ENCODE measurements around the gene UNC5C.

The UNC5C gene

DNA sequence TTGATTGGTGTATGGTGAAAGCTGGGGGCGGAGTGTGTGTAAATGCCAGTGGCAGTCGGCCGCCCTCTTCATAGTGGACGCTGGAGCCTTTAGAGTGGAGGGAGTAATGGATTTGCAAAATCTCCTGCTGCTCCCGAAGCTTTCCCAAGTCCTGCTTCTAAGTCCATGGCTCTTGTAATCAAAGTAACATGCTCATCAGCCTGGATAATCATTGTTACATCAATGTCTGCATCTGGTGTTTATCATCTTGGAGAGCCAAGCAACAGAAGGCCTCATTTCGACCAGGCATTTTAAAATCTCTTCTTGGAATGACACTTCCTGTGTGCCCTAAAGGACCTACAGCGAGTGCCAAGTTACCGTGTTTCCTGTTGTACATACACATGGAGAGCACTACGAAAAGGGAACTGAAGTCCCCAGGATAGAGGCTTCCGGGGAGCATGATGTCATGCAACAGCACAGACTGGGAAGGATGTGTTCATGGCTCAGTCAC, 32.2 kb downstream of the UNC5C start:
- DNase-seq: peak; percentile 4

DNA sequence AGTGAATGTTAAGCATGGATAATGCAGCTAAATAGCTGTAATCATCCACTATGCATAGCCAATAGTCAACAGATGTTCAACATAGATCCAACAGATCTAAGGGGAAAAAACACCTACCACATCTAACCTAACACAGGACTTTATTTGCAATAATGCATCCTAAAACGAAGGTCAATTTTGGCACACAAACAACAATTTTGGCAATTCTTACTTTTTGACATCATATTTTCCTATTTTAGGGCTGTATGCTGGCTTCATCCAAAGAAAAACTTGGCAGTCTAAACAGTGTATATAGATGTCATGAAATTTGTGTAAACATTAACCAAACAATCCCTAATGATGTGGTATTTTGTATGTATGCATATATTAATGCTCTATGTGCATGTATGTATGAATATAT, 33.2 kb downstream of the UNC5C start:
- DNase-seq: no peak

DNA sequence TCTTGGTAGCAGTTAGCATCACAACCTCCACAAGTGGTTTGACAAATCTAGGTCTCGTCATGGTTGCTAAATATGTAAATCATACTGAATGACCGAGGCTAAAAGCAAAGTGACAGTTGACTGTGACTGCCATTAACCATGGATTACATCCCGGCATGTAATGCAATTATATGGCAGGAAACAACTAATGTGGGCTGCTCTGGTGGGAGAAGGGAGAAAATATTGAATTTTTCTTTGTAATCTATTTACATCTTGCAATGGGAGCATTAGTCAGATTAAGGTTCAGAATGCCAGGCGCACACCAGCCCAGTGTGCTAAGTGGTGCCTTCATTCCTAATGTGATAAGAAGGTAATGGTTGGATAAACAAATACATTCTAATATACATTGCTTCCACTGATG, 35.8 kb downstream of the UNC5C start:
- no peak for DNase-seq

DNA sequence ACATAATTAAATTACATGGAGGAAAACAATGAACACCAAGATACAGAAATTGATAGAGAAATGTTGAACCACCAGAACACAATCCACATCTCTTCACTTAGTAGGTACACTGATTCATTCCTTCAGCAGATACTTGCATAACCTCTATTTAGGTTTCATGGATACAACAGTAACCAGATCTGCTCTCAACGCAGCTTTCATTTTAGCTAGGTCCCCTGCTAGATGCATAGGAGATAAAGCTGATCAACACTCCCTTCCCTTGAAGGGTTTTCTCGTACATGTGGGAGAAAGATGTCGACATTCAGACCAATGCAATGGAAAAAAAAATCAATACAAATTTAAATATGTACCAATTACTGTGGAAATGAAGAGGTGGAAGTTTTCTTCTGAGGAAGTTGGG, 37.3 kb downstream of the UNC5C start:
- DNase-seq: no peak

DNA sequence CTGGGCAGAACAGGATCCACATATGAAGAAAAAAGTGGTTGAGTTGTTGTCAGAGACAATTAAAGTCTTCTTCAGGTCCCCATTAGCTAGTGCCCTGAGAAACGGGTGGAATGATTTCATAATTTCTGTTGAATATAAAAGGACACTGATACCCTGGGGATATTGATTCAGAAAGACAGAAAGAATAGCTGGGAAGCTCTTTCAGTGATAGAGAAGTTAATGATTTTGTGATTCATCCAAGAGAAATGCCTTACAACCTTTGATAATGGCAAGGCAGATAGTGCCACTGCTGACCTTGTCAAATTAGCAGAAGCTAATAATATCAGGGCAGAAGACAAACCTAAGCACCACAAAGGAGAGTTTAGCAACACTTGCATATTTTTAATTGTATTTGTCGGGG, 37.9 kb downstream of the UNC5C start:
- DNase-seq: no peak

DNA sequence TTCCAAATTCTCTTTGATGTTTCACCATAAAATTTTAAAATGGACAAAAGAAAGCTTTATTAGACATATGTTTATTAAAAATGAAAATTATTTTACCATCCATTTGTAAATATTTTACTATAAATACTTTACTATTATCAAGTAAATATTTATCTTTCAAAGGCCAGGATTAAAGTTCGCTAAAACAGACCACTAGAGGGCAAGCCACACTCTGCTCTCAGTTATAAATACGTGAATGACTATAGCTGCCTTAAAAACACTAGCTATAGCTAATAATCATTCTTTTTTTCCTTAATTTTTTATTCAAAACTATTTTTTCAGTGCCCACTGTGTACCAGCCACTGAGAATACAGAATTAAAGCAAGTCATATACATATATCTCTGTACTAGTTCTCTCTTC, 38.6 kb downstream of the UNC5C start:
- peak; percentile 7 for DNase-seq

DNA sequence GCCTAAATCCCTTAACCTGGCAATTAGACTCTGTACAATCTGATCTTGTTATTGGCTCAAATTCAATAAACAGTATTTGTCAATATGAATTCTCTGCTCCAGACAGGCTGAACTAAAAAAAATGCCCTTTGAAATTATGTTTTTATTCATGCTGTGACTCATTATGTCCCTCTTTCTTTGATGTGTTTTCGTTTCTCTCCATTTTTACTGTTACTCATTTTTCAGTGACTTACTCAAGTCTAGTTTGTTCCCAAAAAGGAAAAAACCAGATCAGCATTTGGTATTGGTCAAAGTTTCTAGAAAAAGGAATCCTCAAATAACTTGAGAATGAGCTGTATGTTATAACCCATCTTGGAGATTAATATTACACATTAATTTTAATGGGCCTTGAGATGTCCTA, 40.4 kb downstream of the UNC5C start:
- DNase-seq: peak; percentile 45

DNA sequence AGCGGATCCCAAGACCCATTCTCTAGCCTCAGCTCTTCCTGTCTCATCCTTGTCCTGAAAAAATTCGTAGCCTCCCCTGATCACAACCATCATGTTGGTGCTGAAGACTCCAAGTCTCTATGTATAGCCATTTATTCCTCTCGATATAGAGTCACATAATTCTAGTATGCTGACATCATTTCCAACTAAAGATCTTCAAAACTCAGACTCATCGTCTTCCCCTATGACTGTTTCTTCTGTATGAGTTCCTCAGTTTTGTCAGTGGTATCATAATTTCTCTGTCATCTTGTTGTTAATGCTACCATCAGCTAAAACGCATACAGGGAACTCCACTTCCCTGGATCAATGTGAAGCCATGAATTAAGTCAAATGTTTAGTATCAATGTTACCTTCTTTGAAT, 41.2 kb downstream of the UNC5C start:
- no peak for DNase-seq

DNA sequence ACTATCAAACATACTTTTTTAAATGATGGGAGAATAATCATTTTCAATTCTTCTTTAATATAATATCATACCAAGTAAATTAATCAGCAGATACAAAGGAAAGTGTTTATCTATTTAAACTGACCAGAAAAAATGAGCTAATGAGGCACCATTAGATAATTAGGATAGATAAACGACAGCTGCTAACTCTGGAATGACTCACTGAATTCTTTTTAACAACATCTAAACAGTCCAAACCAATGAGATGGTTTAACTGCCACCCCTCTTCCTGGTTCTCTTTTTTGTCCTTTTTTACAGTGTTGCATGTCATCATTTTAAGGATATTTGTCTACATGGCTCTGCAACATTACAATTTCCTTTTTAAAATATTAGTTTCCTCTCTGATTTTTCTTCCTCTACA, 41.6 kb downstream of the UNC5C start:
- peak; percentile 7 for DNase-seq

DNA sequence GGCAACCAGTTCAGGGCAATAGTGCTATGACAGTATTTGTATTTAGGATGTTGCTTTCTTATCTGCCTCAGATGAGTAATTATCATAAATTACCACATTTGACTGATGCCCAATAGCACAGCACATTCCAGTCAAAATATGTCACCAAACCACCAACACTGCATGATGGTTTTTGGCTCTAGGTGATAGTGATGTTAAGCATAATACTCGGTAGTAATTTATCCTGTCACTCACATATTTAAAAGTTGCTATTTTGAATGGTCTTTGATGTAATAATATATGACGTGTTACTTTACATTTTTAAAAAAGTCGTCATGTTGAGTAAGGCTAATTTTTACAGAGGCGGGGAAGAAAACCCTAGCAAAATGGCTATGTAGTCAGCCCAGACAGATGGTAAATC, 42.5 kb downstream of the UNC5C start:
- DNase-seq: peak; percentile 60

DNA sequence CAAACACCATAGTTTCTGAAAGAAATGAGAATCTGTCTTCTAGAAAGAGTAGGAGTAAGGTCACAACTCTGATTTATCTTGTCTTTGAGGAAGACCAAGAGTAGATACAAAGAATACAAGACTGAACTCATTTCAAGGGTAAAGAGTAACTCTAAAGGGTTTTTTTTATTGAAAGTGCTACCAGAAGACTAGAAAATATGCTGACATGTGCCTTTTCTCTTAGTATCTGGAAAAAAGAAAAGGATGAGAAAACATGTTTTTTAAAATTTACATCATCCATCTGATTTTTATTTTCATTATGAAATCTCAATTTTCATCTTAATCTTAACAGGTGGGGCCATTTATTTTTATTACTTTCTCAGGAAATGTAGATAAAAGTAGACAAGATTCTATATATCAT, 43.0 kb downstream of the UNC5C start:
- DNase-seq: no peak

DNA sequence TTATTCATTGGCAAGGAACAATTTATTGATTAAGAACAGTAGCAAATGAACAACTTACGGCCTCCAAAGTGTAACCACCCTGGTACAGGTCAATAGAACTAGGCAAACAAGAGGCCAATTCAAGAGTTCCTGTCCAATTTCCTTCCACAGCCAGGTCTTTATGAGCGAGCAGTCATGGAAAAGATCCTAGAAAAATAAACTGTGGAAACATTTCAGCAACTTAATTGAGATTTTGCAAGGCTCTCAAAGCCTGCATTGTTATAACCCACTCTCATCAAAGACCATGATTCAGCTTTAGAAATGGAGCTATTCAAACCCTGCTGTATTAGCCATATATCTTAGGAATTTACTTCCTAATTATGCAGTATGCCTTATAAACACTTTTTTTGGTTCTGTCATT, 43.6 kb downstream of the UNC5C start:
- DNase-seq: peak; percentile 39

DNA sequence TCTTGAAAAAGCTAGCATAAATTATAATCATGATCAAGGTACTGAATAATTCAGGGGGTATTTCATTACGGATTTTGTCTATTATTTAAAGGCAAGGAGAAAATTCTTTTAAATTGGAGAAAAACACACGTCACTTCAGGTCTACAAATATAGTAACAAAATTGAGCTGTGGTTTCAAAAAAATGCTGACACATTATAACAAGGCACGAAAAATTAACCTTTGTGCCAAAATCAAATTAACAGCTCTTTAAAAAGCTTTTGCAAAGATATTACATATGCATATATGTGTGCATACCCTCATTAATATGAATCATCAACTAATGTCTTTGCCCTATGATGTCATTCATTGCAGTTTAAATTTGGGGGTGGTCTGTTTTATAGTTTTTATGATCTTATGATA, 44.3 kb downstream of the UNC5C start:
- DNase-seq: no peak

DNA sequence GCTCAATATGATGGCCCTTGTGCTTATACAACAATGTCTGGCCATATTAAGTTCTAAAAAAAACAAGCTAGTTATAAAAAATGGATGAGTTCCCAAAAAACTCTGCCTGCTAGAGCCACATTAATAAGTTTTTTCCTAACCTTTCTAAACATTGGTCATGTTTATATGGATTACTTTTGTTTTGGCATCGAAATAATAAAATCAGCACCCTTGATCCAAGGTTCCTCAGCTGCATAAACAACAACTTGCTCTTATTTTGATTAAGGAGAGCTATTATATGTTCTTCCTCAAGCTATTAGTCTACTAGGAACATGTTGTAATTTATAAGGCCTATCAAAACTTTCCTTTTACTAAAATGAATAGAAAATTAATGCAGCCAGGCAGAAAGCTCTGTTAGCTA, 48.4 kb downstream of the UNC5C start:
- DNase-seq: no peak

DNA sequence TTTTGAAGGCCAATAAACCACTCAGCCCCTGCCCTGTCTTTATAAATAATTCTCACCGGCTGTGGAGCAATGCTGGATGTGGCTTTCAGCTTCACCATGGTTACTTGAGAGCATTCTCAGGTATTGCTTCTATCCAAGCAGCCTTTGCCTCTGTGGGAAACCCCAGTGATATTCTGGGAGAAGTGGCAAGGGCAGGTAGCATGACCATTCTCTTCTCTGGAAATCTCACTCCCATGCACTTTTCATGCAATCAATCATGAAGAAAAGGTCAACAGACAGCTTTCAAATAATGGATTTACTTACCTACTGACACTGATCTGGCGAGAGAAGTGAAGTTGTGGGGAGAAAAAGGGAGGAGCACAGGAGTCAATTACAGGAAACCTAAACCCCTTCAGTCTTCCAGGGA, 49.5 kb downstream of the UNC5C start:
- DNase-seq: no peak

DNA sequence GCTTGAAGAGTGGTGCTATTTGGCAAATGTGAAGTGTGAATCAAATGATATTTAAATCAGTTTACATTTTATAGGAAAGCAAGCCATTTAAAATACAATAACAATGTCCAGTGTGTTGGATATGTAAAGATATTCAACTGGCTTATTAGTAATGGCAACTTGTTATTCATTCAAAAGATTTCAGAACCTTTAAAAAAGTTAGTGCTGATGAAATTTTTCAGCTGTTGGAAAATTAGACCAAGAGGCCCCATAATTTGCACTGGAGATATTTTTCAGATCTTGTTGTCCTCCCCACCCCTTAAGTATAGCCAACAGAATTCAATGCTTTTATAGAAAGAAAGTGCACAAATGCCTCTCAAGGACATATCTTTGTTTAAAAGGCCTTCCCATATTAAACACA, 54.6 kb downstream of the UNC5C start:
- no peak for DNase-seq

DNA sequence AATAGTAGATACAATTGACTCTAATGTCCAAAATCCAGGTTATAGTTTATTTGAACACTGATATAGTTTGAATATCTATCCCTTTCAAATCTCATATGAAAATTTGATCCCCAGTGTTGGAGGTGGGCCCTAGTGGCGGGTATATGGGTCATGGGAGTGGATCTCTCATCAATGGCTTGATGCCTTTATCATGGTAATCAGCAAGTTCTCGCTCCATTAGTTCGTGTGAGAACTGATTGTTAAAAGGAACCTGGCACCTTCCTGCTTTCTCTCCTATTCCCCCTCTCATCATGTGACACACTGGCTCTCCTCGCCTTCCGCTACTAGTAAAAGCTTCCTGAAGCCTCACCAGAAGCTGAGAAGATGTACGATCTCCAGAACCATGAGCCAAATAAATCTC, 70.1 kb downstream of the UNC5C start:
- no peak for DNase-seq

DNA sequence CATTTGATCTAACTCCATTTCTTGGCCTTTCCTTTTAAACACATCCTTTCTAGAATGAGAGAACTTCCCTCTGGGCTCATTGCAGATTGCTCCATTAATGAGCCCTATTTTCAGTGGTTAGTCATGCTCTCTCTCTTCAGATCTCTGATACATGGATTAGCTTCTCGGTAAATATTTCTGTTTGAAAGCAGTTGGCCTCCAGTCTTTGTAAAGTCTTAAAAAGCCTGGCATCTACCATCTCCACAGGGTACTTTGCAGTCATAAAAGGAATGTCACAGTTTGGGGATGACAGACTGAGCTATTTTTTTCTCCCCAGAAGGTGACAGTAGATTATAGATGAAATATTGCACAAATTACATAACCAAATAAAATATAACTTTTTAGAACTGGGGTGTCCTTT, 72.7 kb downstream of the UNC5C start:
- DNase-seq: no peak

DNA sequence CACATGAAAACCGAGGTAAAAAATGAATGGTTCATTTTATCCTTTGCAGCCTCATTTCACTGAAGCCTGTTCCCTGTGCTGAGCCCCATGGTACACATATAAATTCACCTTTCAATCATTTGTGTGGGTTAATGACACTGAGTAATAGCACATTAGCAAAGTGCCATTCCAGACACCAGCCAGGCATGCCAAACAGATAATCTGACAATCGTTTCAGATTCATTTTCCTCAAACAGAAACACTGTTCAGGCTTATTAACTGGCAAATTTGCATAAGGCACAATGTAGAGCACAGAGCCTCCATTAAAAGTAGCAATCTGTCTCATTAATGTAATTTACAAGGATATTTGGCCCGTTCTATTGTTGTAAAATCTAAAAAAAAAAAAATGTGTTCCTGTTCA, 76.2 kb downstream of the UNC5C start:
- no peak for DNase-seq

DNA sequence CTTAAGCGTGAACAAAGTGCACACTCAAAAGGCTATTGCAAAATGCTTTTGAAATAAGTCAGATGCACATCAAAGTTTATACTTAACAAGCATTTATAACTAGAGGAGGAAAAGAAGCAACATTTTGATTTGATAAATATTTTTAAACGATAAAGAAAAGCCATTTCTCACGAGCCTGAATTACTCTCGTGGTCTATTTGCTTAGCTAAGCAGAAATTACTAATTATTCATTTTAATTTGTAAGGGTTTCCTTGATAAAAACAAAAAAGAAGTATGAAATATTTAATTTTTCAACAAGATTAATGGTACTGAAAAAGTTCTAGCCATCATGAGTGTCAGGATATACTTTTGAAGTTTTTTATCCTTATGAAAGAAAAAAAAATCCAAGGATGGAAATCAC, 78.2 kb downstream of the UNC5C start:
- DNase-seq: no peak

DNA sequence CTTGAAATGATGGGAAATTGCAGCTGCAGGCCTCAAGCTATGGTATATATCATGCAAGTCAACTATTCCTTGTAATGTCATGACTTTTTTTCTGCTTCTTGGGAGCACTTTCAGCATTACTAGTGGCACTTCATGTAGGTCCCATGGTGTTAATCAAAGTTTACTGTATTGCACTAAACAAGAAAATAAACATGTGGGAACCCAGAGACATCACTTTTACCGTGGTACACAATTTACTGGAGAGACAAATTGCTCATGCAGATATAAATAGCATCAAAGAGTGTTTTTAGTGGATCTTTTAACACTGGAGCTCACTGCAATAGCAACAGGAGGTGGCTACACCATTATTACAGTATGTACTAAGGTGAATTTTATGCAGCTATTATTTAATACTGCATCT, 79.2 kb downstream of the UNC5C start:
- no peak for DNase-seq

DNA sequence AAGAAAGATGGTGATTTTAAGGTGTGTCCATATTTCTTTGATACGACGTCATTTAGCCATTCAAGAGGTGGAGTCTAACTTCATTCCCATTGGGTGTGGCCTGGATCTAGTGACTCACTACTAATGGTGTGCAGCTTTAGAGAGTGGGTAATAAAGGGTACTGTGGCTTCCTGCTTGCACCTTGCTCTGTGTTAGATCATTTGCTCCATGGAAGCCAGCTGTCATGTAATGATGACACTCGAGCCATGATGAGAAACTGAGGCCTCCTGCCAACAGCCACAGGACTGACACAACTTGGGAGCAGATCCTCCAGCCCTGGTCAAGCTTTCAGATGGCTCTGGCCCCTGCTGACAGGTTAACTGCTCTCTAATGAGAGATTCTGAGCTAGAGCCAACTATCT, 82.0 kb downstream of the UNC5C start:
- no peak for DNase-seq

DNA sequence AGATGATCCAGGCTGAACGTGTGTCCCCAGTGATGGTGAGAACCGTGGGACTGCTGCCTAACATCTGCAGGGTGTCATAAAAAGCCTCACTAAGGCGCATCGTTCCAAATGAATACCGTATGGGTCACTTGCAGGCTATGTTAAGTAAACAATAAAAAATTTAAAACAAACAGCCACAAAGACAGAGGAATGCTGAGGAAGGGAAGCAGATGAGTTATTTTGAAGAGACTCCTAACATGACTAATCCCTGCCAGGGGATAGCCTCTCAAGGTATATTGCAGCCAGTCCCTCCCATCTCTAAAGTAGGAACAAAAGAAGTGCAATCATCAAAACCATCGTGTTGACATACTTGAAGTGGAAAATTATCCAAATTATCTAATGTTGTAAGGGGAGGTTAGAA, 83.8 kb downstream of the UNC5C start:
- DNase-seq: no peak

DNA sequence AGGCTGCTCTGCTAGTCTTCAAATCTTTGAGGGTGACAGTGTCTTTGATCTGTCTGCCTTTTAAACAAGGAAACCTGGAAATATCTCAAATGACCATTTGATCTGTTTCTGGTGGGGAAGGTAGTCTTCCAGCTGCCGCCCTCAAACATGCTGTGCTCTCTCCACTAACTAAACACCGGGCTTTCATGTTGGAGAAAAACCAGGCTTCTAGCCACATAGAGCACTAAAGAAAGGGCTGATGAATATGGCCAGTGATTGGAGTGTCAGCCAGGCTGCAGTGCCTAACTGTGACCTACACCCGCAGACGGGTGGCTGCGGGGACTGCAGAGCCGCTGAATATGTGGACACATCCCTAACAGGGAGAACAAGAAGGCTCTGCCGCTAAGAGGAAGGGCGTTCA, 85.9 kb downstream of the UNC5C start:
- DNase-seq: no peak

DNA sequence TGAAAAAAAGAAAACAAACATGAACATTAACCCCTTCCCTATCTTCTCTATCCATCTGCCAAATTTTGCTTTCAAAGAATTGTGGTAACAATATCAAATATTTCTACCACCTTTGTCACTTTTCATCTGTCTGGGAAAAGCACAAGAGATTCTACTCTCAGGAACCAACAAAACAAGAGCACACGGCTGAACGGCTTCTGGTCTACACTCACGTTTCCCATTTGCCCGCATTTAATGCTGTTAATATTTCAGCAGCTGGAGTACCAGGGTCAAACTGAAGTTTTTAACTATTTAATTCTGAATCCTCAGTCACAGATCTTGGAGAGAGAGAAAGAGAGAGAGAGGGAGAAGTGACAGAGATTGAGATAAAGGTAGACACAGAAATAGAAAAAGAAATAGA, 91.4 kb downstream of the UNC5C start:
- DNase-seq: no peak

DNA sequence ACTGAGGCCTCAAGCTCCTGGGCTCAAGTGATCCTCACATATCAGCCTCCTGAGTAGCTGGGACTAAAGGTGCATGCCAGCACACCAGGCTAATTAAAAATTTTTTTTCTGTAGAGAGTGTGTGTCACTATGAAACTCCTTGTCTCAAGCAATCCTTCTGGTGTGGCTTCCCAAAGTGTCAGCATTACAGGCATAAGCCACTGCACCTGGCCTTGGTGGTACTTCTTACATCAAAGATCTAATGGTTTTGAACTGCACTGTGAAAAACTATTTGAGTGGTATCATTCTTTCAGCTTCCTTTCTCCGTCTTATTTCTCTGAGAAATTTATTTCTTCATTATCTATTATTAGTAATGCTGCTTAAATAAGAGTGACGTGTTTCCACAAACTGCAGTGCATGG, 98.5 kb downstream of the UNC5C start:
- no peak for DNase-seq

All from fibroblast of skin of right quadriceps (primary cell).